Measurements from ENCODE around the gene ATP8A1.

Gene ATP8A1

DNA sequence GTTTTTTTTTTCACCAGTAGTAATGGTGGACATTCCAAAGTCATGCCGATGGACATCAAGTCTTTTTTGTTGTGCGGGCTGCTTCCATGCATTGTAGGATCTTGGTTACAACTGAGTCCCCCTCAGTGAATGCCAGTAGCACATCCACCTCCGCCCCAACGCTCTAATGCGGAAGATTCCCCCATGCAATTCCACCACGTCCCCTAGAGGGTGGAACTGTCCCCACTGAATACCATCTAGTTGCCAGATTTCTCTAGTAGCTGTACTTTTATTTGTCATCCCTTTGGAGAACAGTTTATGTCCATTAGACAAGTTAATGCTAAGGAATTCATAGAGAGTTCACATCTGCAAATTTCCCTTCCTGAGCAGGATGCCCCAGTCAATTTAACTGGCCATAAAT is 252.9 kb downstream of the ATP8A1 start:
- H3K4me3 ChIP-seq (ENCODE audit: control insufficient read depth, low read depth, low read length): no peak overlapping the region
- DNase-seq (ENCODE audit: low read depth): no peak
- TF ChIP-seq, protein P1, sequence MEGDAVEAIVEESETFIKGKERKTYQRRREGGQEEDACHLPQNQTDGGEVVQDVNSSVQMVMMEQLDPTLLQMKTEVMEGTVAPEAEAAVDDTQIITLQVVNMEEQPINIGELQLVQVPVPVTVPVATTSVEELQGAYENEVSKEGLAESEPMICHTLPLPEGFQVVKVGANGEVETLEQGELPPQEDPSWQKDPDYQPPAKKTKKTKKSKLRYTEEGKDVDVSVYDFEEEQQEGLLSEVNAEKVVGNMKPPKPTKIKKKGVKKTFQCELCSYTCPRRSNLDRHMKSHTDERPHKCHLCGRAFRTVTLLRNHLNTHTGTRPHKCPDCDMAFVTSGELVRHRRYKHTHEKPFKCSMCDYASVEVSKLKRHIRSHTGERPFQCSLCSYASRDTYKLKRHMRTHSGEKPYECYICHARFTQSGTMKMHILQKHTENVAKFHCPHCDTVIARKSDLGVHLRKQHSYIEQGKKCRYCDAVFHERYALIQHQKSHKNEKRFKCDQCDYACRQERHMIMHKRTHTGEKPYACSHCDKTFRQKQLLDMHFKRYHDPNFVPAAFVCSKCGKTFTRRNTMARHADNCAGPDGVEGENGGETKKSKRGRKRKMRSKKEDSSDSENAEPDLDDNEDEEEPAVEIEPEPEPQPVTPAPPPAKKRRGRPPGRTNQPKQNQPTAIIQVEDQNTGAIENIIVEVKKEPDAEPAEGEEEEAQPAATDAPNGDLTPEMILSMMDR (IDR thresholded peaks at IDR 0.05; ENCODE audit: control insufficient read depth, insufficient read depth, low read depth, low read length, missing control alignments): no peak

DNA sequence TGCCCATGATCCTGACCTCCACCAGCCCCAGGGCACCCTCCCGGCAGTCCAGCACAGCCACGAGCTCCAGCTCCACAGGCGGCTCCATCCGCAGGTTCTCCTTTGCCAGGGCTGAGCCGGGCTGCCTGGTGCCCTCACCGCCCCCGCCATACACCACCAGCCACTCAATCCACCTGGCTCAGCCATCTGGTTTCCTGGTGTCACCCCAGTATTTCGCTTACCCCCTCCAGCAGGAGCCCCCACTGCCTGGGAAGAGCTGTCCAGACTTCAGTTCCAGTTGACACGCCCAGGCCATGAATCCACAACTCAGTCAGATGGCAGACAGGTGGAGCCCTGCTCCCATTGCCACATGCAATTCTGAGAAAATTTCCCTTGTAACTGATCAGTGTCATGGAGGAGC is 255.7 kb downstream of the ATP8A1 start:
- no peak for DNase-seq (ENCODE audit: low read depth)
- TF ChIP-seq, protein P1 (IDR thresholded peaks at IDR 0.05; ENCODE audit: control insufficient read depth, insufficient read depth, low read depth, low read length, missing control alignments): no peak
- no peak overlapping the region for H3K4me3 ChIP-seq (ENCODE audit: control insufficient read depth, low read depth, low read length)

DNA sequence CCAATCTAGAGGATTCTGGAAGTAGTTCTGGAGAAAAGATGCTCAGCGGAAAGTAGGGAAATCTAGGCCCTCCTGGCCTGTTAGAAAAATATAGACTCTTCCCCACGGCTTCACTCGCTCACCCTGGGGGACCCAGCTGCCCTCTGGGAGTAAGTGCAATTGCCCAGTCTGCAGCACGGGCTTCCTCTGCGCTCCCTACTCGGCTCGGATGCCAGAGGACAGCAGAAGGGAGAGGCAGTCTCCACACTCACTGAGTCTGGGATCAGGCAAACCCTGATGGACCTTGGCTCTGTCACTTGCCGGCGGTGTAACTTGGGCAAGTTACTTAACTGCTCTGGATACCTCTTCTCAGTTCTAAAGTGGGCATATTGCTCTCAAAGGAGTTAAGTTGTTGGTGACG is 257.5 kb downstream of the ATP8A1 start:
- DNase-seq (ENCODE audit: low read depth): no peak
- H3K4me3 ChIP-seq (ENCODE audit: control insufficient read depth, low read depth, low read length): no peak overlapping the region
- TF ChIP-seq, protein P1 (IDR thresholded peaks at IDR 0.05; ENCODE audit: control insufficient read depth, insufficient read depth, low read depth, low read length, missing control alignments): no peak

DNA sequence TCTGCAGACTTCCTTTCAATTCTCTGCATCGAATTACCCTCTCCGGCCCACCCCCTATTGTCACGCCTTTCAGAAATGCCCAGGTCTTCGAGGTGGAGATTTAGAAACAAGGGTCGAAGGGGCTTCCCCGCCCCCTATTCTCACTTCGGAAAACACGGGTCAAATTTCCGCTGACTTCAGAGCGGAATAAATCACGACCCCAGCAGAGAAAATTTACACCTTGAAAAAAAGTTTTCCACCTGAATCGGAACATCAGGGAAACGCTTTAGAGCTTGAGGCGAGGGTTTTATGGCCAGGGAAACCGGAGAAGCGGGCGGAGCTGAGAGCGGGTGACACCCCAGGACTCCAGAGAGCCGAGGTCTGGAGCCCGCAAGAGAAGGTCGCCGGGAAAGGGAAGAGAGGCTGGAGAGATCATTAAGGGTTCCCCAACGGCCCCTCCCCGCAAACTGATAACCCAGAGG is 258.0 kb downstream of the ATP8A1 start:
- no peak for DNase-seq (ENCODE audit: low read depth)
- TF ChIP-seq, protein P1 (IDR thresholded peaks at IDR 0.05; ENCODE audit: control insufficient read depth, insufficient read depth, low read depth, low read length, missing control alignments): no peak
- no peak overlapping the region for H3K4me3 ChIP-seq (ENCODE audit: control insufficient read depth, low read depth, low read length)

DNA sequence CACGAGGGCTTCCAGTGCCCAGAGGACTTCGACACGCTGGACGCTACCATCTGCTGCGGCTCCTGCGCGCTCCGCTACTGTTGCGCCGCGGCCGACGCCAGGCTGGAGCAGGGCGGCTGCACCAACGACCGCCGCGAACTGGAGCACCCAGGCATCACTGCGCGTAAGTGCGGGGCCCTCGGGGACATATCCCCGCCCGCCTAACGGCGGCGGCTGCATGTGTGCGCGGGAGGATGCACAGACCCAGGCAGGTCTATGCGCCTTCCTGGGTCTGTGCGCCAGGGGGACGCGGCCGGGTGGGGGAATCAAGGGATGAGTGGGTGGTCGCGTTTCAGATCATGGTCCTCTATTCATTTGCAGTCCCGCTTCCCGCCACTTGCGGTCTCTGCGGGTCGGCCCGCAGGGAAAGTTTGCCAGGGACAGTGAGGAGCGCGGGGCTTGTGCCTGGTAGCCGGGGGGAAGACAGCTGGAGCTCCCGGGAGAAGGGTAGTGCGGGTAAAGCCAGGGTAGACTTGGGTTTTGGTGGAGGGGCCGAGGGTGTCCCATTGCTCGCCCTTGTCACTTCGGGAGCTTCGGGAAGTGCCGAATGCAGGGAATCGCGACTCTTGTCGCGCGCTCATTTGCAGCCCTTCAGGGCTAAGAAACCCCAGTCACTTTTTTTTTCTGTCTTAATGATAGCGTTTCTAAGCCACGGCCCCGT is 258.6 kb downstream of the ATP8A1 start:
- DNase-seq (ENCODE audit: low read depth): no peak
- TF ChIP-seq, protein P1 (IDR thresholded peaks at IDR 0.05; ENCODE audit: control insufficient read depth, insufficient read depth, low read depth, low read length, missing control alignments): no peak
- H3K4me3 ChIP-seq (ENCODE audit: control insufficient read depth, low read depth, low read length): no peak overlapping the region

DNA sequence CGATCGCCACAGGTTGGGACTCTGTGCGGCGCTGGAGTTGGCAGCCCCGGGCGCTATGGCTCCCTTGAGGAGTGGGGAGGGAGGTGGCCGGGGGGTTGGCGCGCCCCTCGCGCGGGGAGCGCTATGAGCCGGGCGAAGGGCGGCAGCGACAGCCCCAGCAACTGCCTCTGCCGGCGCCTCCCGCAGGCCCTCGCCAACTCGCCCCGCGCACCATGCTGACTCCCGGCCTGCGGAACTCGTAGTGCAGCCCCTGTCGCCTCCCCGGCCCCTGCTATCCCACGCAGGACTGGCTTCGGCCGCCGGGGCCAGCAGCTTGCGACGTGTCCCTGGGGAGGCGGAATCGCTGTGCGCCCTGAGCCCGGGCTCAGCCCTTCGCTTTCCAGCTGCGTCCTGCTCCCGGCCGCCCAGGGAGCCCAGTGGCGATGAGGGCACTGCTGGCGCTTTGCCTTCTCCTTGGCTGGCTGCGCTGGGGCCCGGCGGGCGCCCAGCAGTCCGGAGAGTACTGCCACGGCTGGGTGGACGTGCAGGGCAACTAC is 259.2 kb downstream of the ATP8A1 start:
- TF ChIP-seq, protein P1 (IDR thresholded peaks at IDR 0.05; ENCODE audit: control insufficient read depth, insufficient read depth, low read depth, low read length, missing control alignments): no peak
- DNase-seq (ENCODE audit: low read depth): no peak
- no peak overlapping the region for H3K4me3 ChIP-seq (ENCODE audit: control insufficient read depth, low read depth, low read length)

All from AG09309 (cell line).